DMS 273 treated with DMSO at 0.1 percent for 48 hours (cell line): Measurements from ENCODE around the gene CGNL1.

Experiments used
- DNase-seq: peaks from one replicate; lab custom pipeline; 2025; lab: John Stamatoyannopoulos, UW

CGNL1 gene

GRCh38 chr15:57575363-57575762 lies 199.1 kb downstream of the CGNL1 start:
- no peak for DNase-seq

GRCh38 chr15:57578288-57578900 lies 202.1 kb downstream of the CGNL1 start:
- DNase-seq: no peak

- no peak for DNase-seq
Measured at GRCh38 chr15:57580428-57580827, 204.1 kb downstream of the CGNL1 start.

- DNase-seq: no peak
Measured at GRCh38 chr15:57580866-57581265, 204.6 kb downstream of the CGNL1 start.

GRCh38 chr15:57582090-57582489 lies 205.8 kb downstream of the CGNL1 start:
- no peak for DNase-seq

- no peak for DNase-seq
Measured at GRCh38 chr15:57583282-57583681, 207.0 kb downstream of the CGNL1 start.

GRCh38 chr15:57583720-57584119 lies 207.4 kb downstream of the CGNL1 start:
- no peak for DNase-seq

- no peak for DNase-seq
Measured at GRCh38 chr15:57586661-57587424, 210.5 kb downstream of the CGNL1 start.

GRCh38 chr15:57589281-57589680 lies 213.0 kb downstream of the CGNL1 start:
- no peak for DNase-seq

- no peak for DNase-seq
Measured at GRCh38 chr15:57589754-57590153, 213.4 kb downstream of the CGNL1 start.

- no peak for DNase-seq
Measured at GRCh38 chr15:57591237-57591821, 215.0 kb downstream of the CGNL1 start.

GRCh38 chr15:57591822-57592367 lies 215.6 kb downstream of the CGNL1 start, which contains the start of gene MYZAP:
MYZAP (plus strand) TSS chr15:57591904; CDS start chr15:57592035, 131 bp downstream.
- no peak for DNase-seq

GRCh38 chr15:57592426-57592825 lies 216.1 kb downstream of the CGNL1 start:
- no peak for DNase-seq

- DNase-seq: no peak
Measured at GRCh38 chr15:57592836-57593420, 216.6 kb downstream of the CGNL1 start.

GRCh38 chr15:57594479-57594878 lies 218.2 kb downstream of the CGNL1 start:
- no peak for DNase-seq

GRCh38 chr15:57595011-57595866 lies 218.9 kb downstream of the CGNL1 start:
- no peak for DNase-seq

GRCh38 chr15:57596301-57596855 lies 220.1 kb downstream of the CGNL1 start:
- no peak for DNase-seq

- DNase-seq: no peak
Measured at GRCh38 chr15:57596978-57597377, 220.7 kb downstream of the CGNL1 start.

- no peak for DNase-seq
Measured at GRCh38 chr15:57597431-57597830, 221.1 kb downstream of the CGNL1 start.

GRCh38 chr15:57598346-57598745 lies 222.0 kb downstream of the CGNL1 start:
- DNase-seq: no peak

GRCh38 chr15:57599296-57599810 lies 223.0 kb downstream of the CGNL1 start:
- DNase-seq: no peak
